Upper lobe of left lung (tissue), 6 donors: Measurements from ENCODE around the gene GPR149. TPM values are rescaled to one million over a fixed set of nuclear protein-coding genes. Genes with fewer than 3 reads are reported as not detected.

Source experiments
- ATAC-seq, 2 donors: fragments of 200-7000 bp; cut with Tn5 transposase; one replicate each; pipeline ENCODE4 v1.9.1; 2022; ENCODE audit warnings: mild to moderate bottlenecking in 2 of 2, moderate library complexity in 2 of 2; ENCODE audit not compliant: low FRiP score in 2 of 2
- DNase-seq, 2 donors: peaks; one replicate each; pipeline ENCODE4 v3.0.0-alpha.2; 2019 to 2020
- H3K27ac ChIP-seq, 4 donors: fragments of 200-600 bp; sonication (generic); one replicate each; pipeline ENCODE4 v1.5.1; 2016 to 2019
- H3K27me3 ChIP-seq, 4 donors: fragments of 200-600 bp; sonication (generic); one replicate each; pipeline ENCODE4 v1.5.1; 2017 to 2019
- H3K36me3 ChIP-seq, 4 donors: fragments of 200-600 bp; sonication (generic); one replicate each; pipeline ENCODE4 v1.5.1; 2016 to 2019
- H3K4me1 ChIP-seq, 4 donors: fragments of 200-600 bp; sonication (generic); one replicate each; pipeline ENCODE4 v1.5.1; 2018 to 2019
- H3K4me3 ChIP-seq, 4 donors: fragments of 200-600 bp; sonication (generic); one replicate each; pipeline ENCODE4 v1.5.1; 2017 to 2019; ENCODE audit warnings: mild to moderate bottlenecking in 2 of 4, moderate library complexity in 1 of 4
- H3K9me3 ChIP-seq, 4 donors: fragments of 200-600 bp; sonication (generic); one replicate each; pipeline ENCODE4 v1.5.1; 2018 to 2019
- CTCF ChIP-seq, 6 experiments: fragments of 450-650 bp in 4 of 6; fragments of 200-600 bp in 2 of 6; sonication (generic) in 2 of 6; IDR thresholded peaks; one replicate each; pipeline ENCODE4 v1.5.1; 2016 to 2019; ENCODE audit warnings: antibody characterized with exemption in 6 of 6
- EP300 ChIP-seq, 4 donors: sonication (generic); formaldehyde crosslinking; IDR thresholded peaks; one replicate each; pipeline ENCODE4 v1.5.1; 2017; ENCODE audit warnings: antibody characterized with exemption in 4 of 4, control low read depth in 2 of 4
- POLR2A ChIP-seq, 4 donors: fragments of 450-650 bp; IDR thresholded peaks; one replicate each; pipeline ENCODE4 v1.5.1; 2016 to 2017; ENCODE audit warnings: antibody characterized with exemption in 4 of 4, mild to moderate bottlenecking in 2 of 4
- POLR2AphosphoS5 ChIP-seq, 2 donors: sonication (generic); formaldehyde crosslinking; IDR thresholded peaks; one replicate each; pipeline ENCODE4 v1.5.1; 2017; ENCODE audit warnings: antibody characterized with exemption in 2 of 2
- WGBS, 2 donors: methylation state at CpG; one replicate each; pipeline ENCODE4 v1.1.5; 2017 to 2018; 5-methylcytosine and 5-hydroxymethylcytosine counted together
- total RNA-seq, 6 donors: library from RNA; depleted of rRNA in 4 of 6; stranded (reverse); fragments of >200 nt in 4 of 6; gene quantifications; one replicate each; pipeline versions ENCODE4 v1.1.0 to v1.2.1, GENCODE V29; 2016 to 2021
- donor health status: DM: no; HTN: no; CAD: no; lungs with moderate emphysema.
- donor health status: DM: no; HTN: yes; CAD: no; lungs with severe emphysema.

Gene GPR149
- total RNA-seq, 6 donors from 2014 or later = not detected

DNA sequence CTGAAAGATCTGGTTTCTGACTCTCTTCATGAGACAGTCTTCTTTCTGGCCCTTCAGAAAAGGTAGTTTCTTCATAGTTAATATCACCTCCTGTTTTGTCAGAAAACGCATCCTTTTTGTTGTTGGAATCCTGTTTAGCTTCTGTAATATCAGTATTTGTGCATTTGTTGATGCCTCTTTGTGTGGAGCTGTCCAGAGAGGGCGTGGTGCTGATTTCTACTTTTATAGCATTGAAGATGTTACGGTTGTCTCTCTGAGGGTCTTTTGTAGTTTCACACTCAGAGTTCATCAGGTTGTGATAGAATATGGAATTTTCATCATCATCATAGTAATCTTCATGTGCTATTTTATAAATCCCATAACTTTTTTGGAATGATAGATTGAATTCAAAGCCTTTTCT, 8.9 kb downstream of the GPR149 start:
- no peak overlapping the region for H3K4me3 ChIP-seq
- WGBS, 2 donors = 21 to 22% methylated on average over 3 of the region's 3 CpGs
- no peaks in the 10 kb centered on the region for H3K36me3 ChIP-seq
- H3K9me3 ChIP-seq = no peaks in the 10 kb centered on the region
- no peaks in the 10 kb centered on the region for H3K4me1 ChIP-seq
- no peaks in the 10 kb centered on the region for H3K27me3 ChIP-seq
- H3K27ac ChIP-seq = no peak overlapping the region
- DNase-seq (no peak), ATAC-seq (no peak)
- no peak for TF ChIP-seq CTCF (IDR thresholded peaks at IDR 0.05)

DNA sequence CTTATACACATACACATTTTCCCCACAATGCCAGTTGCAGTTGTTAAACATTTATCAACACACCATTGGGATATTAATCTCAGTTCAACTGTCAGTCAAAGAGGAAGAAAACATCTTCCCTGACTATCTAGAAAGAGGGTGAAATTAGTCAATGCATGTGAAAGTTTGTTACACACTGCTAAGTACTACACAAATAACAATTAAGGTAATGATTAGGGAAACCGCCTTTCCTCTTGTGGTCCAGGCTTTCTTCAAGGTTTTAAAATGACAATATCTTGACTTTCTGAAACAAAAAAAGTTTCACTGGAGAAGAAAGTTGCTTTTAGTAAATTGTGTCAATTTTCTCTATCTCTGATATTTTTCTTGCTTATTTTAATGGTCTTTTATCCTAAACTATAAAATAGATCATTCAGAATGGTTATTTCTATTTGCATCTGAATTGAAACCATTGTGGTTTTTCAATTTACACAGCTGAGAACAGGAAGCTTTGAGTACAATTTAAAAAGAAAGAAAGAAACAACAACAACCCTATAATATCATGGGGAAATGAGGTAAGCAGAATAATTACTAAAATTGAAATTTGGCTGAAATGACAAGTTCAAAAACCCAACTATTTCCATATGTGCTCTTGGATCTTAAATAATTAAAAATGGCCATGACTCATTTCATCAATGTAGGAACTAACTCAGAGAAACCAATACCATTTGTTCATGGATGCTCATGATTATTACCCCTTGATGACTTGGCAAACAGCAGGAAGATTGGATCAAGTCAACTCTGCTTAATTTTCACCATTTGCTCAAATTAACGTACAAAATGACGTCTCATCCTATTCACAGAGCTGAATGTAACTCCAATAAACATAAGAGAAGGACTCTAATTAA, 31.7 kb downstream of the GPR149 start:
- no peak overlapping the region for H3K4me3 ChIP-seq
- H3K27me3 ChIP-seq = no peaks in the 10 kb centered on the region
- DNase-seq = no peak
- 84 to 88% methylated on average over 3 of the region's 3 CpGs for WGBS, 2 donors
- no peaks in the 10 kb centered on the region for H3K4me1 ChIP-seq
- H3K36me3 ChIP-seq = no peaks in the 10 kb centered on the region
- no peak overlapping the region for H3K27ac ChIP-seq
- no peaks in the 10 kb centered on the region for H3K9me3 ChIP-seq
- TF ChIP-seq POLR2AphosphoS5 (IDR thresholded peaks at IDR 0.05) (no peak), EP300 (IDR thresholded peaks at IDR 0.05) (no peak), POLR2A (IDR thresholded peaks at IDR 0.05) (no peak), CTCF (IDR thresholded peaks at IDR 0.05) (no peak)
- ATAC-seq = no peak

DNA sequence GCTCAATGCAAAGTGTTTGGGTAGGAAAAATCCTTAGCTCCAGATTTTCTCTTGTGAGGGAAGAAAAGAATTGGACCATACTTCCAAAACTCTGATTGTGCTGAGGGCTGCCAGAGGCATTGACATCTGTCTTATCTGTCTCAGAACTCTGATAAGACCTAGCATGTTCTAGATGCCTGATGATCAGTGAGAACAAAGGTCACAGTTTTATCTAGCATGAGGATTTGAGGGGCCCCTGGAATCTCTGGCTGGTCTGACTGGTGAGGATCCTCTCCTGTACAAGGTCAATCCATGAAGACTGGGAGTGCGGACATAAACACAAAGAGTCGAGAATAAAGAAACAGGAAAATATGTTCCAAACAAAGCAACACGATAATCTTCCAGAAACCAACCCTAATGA, 40.1 kb downstream of the GPR149 start:
- Histone ChIP-seq H3K36me3 (no peaks in the 10 kb centered on the region), H3K9me3 (no peaks in the 10 kb centered on the region), H3K4me3 (no peak overlapping the region), H3K27me3 (no peaks in the 10 kb centered on the region), H3K4me1 (no peaks in the 10 kb centered on the region), H3K27ac (no peak overlapping the region)
- 65 to 83% methylated on average over 3 of the region's 3 CpGs for WGBS, 2 donors
- ATAC-seq = no peak
- no peak for TF ChIP-seq POLR2A (IDR thresholded peaks at IDR 0.05)
- DNase-seq = no peak

DNA sequence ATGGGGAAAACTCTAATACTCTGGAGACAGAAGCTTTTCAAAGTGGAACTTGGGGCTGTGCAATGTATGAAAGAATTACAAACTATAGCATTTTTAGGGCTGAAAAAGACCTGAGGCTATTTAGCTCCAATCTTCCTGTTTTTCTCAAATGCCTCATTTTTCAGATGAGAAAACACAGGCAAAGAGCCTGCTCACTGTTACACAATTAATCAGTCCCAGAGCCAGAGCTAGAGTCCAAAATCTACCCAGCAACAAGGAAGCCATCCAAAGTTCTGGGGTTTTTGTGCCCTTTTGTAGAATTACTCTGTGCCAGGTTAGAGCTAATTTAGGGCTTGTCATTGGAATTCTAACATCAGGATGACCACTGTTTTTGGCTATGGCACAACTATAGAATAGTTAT, 45.5 kb downstream of the GPR149 start:
- ATAC-seq (no peak), DNase-seq (no peak)
- Histone ChIP-seq H3K4me3 (no peak overlapping the region), H3K27ac (no peak overlapping the region), H3K4me1 (no peaks in the 10 kb centered on the region), H3K9me3 (no peaks in the 10 kb centered on the region), H3K36me3 (no peaks in the 10 kb centered on the region), H3K27me3 (no peaks in the 10 kb centered on the region)
- TF ChIP-seq POLR2AphosphoS5 (IDR thresholded peaks at IDR 0.05) (no peak), CTCF (IDR thresholded peaks at IDR 0.05) (no peak), EP300 (IDR thresholded peaks at IDR 0.05) (no peak), POLR2A (IDR thresholded peaks at IDR 0.05) (no peak)

DNA sequence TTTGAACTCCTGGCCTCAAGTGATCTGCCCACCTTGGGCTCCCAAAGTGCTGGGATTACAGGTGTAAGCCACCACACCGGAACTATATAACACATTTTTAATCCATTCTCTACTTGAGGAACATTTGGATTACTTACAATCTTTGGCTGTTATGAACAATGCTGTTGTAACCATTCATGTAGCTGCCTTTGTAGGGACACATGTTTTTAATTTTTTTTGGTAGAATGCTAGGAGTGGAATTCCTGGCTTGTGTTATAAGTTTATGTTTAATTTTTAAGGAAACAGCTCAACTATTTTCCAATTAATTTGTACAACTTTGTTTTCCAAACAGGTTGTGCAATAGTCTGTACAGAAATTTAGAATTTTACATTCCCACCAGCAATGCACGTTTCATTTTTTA, 51.7 kb downstream of the GPR149 start:
- Histone ChIP-seq H3K36me3 (no peaks in the 10 kb centered on the region), H3K4me1 (no peaks in the 10 kb centered on the region), H3K9me3 (no peaks in the 10 kb centered on the region), H3K4me3 (no peak overlapping the region), H3K27ac (no peak overlapping the region), H3K27me3 (no peaks in the 10 kb centered on the region)
- TF ChIP-seq POLR2A (IDR thresholded peaks at IDR 0.05) = no peak
- TF ChIP-seq POLR2AphosphoS5 (IDR thresholded peaks at IDR 0.05) = no peak
- no peak for TF ChIP-seq CTCF (IDR thresholded peaks at IDR 0.05)
- TF ChIP-seq EP300 (IDR thresholded peaks at IDR 0.05) = no peak
- DNase-seq = no peak
- WGBS, 2 donors = 78 to 90% methylated on average over 2 of the region's 2 CpGs
- no peak for ATAC-seq
